Vagina (tissue), 2 donors: ENCODE results near the gene ATRIP.

ENCODE experiments used
- CTCF ChIP-seq, 3 experiments: fragments of 450-650 bp in 2 of 3; fragments of 200-600 bp in 1 of 3; sonication (generic) in 1 of 3; IDR thresholded peaks; one replicate each; pipeline ENCODE4 v1.5.1; 2017 to 2019; ENCODE audit warnings: antibody characterized with exemption in 3 of 3, mild to moderate bottlenecking in 2 of 3, moderate library complexity in 2 of 3
- POLR2A ChIP-seq, 2 donors: fragments of 450-650 bp; IDR thresholded peaks; one replicate each; pipeline ENCODE4 v1.6.1; 2017; ENCODE audit warnings: antibody characterized with exemption in 2 of 2, mild to moderate bottlenecking in 2 of 2, moderate library complexity in 2 of 2
- POLR2AphosphoS5 ChIP-seq, 2 donors: sonication (generic); formaldehyde crosslinking; IDR thresholded peaks; one replicate each; pipeline ENCODE4 v1.9.0; 2017; ENCODE audit warnings: antibody characterized with exemption in 2 of 2, mild to moderate bottlenecking in 2 of 2, low read depth in 1 of 2; ENCODE audit not compliant: insufficient read depth in 1 of 2

GRCh38 chr3:48474619-48475018 lies 28.1 kb downstream of the ATRIP start:
- TF ChIP-seq CTCF (IDR thresholded peaks at IDR 0.05), result no peak
- no peak for TF ChIP-seq POLR2A (IDR thresholded peaks at IDR 0.05)
- TF ChIP-seq POLR2AphosphoS5 (IDR thresholded peaks at IDR 0.05; ENCODE audit: insufficient read depth in 1 of 2, low read depth in 1 of 2), result no peak
